H7 (cell line): Measurements from ENCODE around the gene ALAD. TPM values are rescaled to one million over a fixed set of nuclear protein-coding genes. Genes with fewer than 3 reads are reported as not detected.
"Not testable (repeated sequence)": the region's sequence is repeated elsewhere in the genome, so short reads cannot be mapped to it uniquely, and the experiment has no call there.

Experiments
- DNase-seq: peaks from one replicate; pipeline ENCODE4 v3.0.0; 2012
- H3K27me3 ChIP-seq: 2 replicates; pipeline ENCODE4 v1.6.0; 2011; ENCODE audit warnings: mild to moderate bottlenecking, low read length; ENCODE audit not compliant: control insufficient read depth, insufficient read depth
- H3K36me3 ChIP-seq: replicated peaks from 2 replicates; pipeline ENCODE4 v1.5.1; 2011; ENCODE audit warnings: low read length; ENCODE audit not compliant: control insufficient read depth, insufficient read depth
- H3K4me3 ChIP-seq: 2 replicates; pipeline ENCODE4 v1.5.1; 2011; ENCODE audit warnings: low read depth, mild to moderate bottlenecking, control low read depth, low read length, moderate library complexity; ENCODE audit not compliant: insufficient read depth
- total RNA-seq: library from RNA; depleted of rRNA; stranded (reverse); fragments of >200 nt; shearing (Covaris generic); gene quantifications from 2 replicates; pipeline ENCODE4 v1.2.3, GENCODE V29; 2014

Gene ALAD
- total RNA-seq, 1 experiment from 2014 or later = 11.6 TPM

GRCh38 chr9:113388833-113389232 lies 12.3 kb downstream of the ALAD start:
- Histone ChIP-seq H3K27me3 (no peaks in the 10 kb centered on the region), H3K36me3 (peaks cover 3% of the 10 kb centered on the region), H3K4me3 (no peak overlapping the region)
- peak; percentile 18 for DNase-seq

GRCh38 chr9:113387560-113388230 lies 13.4 kb downstream of the ALAD start:
- no peak for DNase-seq
- H3K27me3 ChIP-seq = no peaks in the 10 kb centered on the region
- peaks cover 3% of the 10 kb centered on the region for H3K36me3 ChIP-seq
- H3K4me3 ChIP-seq = no peak overlapping the region

GRCh38 chr9:113386571-113387393 lies 14.3 kb downstream of the ALAD start:
- Histone ChIP-seq H3K27me3 (no peaks in the 10 kb centered on the region), H3K36me3 (peaks cover 3% of the 10 kb centered on the region), H3K4me3 (no peak overlapping the region)
- DNase-seq = no peak

GRCh38 chr9:113381909-113382411 lies 19.1 kb downstream of the ALAD start:
- Histone ChIP-seq H3K4me3 (no peak overlapping the region), H3K27me3 (no peaks in the 10 kb centered on the region), H3K36me3 (no peaks in the 10 kb centered on the region)
- DNase-seq = no peak

GRCh38 chr9:113381441-113381840 lies 19.6 kb downstream of the ALAD start:
- DNase-seq, H3K27me3 ChIP-seq, H3K4me3 ChIP-seq, H3K36me3 ChIP-seq: not testable (repeated sequence)

- H3K36me3 ChIP-seq = no peaks in the 10 kb centered on the region
- no peaks in the 10 kb centered on the region for H3K27me3 ChIP-seq
- no peak overlapping the region for H3K4me3 ChIP-seq
- DNase-seq = no peak
Measured at GRCh38 chr9:113380869-113381378, 20.2 kb downstream of the ALAD start.

- H3K36me3 ChIP-seq, DNase-seq, H3K4me3 ChIP-seq, H3K27me3 ChIP-seq: not testable (repeated sequence)
Measured at GRCh38 chr9:113379829-113380210, 21.3 kb downstream of the ALAD start.

- H3K36me3 ChIP-seq, H3K27me3 ChIP-seq, H3K4me3 ChIP-seq, DNase-seq: not testable (repeated sequence)
Measured at GRCh38 chr9:113379094-113379828, 21.8 kb downstream of the ALAD start.

GRCh38 chr9:113376634-113377567 lies 24.2 kb downstream of the ALAD start, which contains the start of gene HDHD3:
Gene HDHD3 (minus strand): TSS chr9:113376986. CDS start chr9:113374354, 2,632 bp downstream.
- DNase-seq = peak; percentile 99
- H3K36me3 ChIP-seq = no peaks in the 10 kb centered on the region; the same call in 1 of the 2 replicates
- no peaks in the 10 kb centered on the region for H3K27me3 ChIP-seq
- H3K4me3 ChIP-seq = peak within 1 kb of the TSS; percentile 85

- Histone ChIP-seq H3K36me3 (no peaks in the 10 kb centered on the region; the same call in 1 of the 2 replicates), H3K4me3 (peak overlapping the region; percentile 30), H3K27me3 (no peaks in the 10 kb centered on the region)
- peak; percentile 29 for DNase-seq
Measured at GRCh38 chr9:113375057-113376023, 25.7 kb downstream of the ALAD start.

- peak; percentile 33 for DNase-seq
- H3K4me3 ChIP-seq = no peak overlapping the region
- H3K36me3 ChIP-seq = no peaks in the 10 kb centered on the region; the same call in 1 of the 2 replicates
Measured at GRCh38 chr9:113373676-113374392, 27.2 kb downstream of the ALAD start.

GRCh38 chr9:113373256-113373655 lies 27.8 kb downstream of the ALAD start:
- Histone ChIP-seq H3K27me3 (no peaks in the 10 kb centered on the region), H3K36me3 (no peaks in the 10 kb centered on the region; the same call in 1 of the 2 replicates), H3K4me3 (no peak overlapping the region)
- peak; percentile 40 for DNase-seq

More at GRCh38 chr9:113373676-113374392, 27.2 kb downstream of the ALAD start:
- H3K27me3 ChIP-seq = no peaks in the 10 kb centered on the region
